HG02970 (cell line): ENCODE data around the gene NLRP3.
"Not testable (repeated sequence)": the region's sequence is repeated elsewhere in the genome, so short reads cannot be mapped to it uniquely, and the experiment has no call there.

Source experiments
- ATAC-seq: cut with Tn5 transposase; IDR thresholded peaks from one replicate; pipeline ENCODE4 v1.9.1; 2021; ENCODE audit warnings: mild to moderate bottlenecking, moderate library complexity, moderate number of reproducible peaks; ENCODE audit not compliant: unreplicated experiment, low FRiP score

NLRP3 gene

GRCh38 chr1:247415423-247416361, at the start of gene NLRP3:
Gene NLRP3 (plus strand): TSS chr1:247416173. CDS start chr1:247418801, 2,628 bp downstream.
- no peak for ATAC-seq

DNA sequence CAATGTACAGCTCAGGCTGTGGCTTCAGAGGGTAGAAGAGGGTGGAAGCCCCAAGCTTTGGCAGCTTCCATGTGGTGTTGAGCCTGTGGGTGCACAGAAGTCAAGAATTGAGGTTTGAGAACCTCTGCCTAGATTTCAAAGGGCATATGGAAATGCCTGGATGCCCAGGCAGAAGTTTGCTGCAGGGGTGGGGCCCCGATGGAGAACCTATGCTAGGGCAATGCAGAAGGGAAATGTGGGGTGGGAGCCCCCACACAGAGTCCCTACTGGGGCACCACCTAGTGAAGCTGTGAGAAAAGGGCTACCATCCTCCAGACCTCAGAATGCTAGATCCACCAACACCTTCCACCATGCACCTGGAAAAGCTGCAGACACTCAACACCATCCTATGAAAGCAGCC, 49.6 kb upstream of the NLRP3 start:
- ATAC-seq, result not testable (repeated sequence)

DNA sequence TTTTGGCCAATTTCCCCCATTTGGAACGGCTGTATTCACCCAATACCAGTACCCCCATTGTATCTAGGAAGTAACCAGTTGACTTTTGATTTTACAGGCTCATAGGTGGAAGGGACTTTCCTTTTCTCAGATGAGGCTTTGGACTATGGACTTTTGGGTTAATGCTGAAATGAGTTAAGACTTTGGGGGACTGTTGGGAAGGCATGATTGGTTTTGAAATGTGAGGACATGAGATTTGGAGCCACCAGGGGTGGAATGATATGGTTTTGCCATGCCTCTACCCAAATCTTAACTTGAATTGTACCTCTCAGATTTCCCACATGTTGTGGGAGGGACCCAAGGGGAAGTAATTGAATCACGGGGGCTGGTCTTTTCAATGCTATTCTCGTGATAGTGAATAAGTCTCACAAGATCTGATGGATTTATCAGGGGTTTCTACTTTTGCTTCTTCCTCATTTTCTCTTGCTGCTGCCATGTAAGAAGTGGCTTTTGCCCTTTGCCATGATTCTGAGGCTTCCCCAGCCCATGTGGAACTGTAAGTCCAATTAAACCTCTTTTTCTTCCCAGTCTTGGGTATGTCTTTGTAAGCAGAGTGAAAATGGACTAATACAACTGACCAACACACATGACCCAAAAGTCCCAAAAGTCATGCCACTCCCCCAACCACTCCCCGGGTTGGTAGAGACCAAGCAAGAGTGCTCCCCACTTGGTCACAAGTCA, 48.9 kb upstream of the NLRP3 start:
- no peak for ATAC-seq

DNA sequence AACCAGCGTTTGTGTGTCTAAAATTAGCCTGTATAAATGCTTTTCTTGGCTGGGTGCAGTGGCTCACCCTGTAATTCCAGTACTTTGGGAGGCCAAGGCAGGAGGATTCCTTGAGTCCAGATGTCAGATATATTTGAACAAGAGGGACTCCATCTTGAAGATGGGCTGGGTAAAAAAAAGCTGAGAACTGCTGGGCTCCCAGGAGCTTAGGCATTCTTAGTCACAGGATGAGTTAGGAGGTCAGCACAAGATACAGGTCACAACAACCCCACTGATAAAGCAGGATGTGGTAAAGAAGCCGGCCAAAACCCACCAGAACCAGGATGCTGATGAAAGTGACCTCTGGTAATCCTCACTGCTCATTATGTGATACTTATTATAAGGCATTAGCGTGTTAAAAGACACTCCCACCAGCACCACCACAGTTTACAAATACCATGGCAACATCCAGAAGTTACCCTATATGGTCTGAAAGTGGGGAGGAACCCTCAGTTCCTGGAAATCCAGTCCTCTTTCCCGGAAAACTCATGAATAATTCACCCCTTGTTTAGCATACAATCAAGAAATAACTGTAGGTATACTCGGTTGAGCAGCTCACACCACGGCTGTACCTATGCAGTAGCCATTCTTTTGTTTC, 48.1 kb upstream of the NLRP3 start:
- no peak for ATAC-seq

DNA sequence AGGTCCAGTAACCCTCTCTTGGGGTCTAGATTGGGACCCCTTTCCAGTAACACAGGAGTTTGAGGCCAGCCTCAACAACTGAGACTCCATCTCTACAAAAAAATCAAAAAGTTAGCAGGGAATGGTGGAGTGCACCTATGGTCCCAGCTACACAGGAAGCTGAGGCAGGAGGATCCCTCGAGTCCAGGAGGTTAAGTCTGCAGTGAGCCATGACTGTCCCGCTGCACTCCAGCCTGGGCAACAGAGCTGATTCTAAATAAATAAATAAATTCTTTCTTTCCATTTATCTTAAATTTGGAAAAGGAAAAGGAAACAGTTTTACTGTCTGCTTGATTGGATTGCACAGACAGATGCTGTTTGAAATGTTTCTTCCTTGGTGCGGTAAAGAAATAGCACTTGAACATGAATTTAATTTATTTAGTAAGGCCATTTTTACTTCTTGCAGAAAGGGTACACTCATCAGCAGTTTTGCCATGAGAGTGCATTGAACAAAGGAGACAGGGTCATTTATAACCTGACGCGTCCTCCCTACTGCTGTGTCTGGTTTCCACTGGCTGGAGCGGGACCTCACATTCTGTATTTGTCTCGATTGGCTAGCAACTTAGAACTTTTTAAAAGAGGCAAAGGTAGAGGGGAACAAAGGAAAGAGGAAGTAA, 47.4 kb upstream of the NLRP3 start:
- ATAC-seq, result no peak

- no peak for ATAC-seq
Measured at GRCh38 chr1:247370786-247371732, 44.9 kb upstream of the NLRP3 start.

- ATAC-seq, result no peak
Measured at GRCh38 chr1:247371801-247372259, 44.1 kb upstream of the NLRP3 start.

GRCh38 chr1:247373721-247374141, 42.2 kb upstream of the NLRP3 start:
- ATAC-seq, result no peak

GRCh38 chr1:247374651-247375334, 41.2 kb upstream of the NLRP3 start:
- ATAC-seq, result not testable (repeated sequence)

- ATAC-seq, result no peak
Measured at GRCh38 chr1:247375747-247376146, 40.2 kb upstream of the NLRP3 start.

- ATAC-seq, result no peak
Measured at GRCh38 chr1:247376659-247377058, 39.3 kb upstream of the NLRP3 start.

DNA sequence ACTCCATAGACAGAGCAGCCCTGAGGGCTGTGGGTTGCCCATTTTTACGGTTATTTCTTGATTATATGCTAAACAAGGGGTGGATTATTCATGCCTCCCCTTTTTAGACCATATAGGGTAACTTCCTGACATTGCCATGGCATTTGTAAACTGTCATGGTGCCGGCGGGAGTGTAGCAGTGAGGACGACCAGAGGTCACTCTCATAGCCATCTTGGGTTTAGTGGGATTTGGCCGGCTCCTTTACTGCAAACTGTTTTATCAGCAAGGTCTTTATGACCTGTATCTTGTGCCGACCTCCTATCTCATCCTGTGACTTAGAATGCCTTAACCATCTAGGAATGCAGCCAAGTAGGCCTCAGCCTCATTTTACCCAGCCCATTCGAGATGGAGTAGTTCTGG, 38.3 kb upstream of the NLRP3 start:
- not testable (repeated sequence) for ATAC-seq

GRCh38 chr1:247378334-247379073, 37.5 kb upstream of the NLRP3 start:
- no peak for ATAC-seq

GRCh38 chr1:247385283-247385682, 30.7 kb upstream of the NLRP3 start:
- ATAC-seq, result no peak

DNA sequence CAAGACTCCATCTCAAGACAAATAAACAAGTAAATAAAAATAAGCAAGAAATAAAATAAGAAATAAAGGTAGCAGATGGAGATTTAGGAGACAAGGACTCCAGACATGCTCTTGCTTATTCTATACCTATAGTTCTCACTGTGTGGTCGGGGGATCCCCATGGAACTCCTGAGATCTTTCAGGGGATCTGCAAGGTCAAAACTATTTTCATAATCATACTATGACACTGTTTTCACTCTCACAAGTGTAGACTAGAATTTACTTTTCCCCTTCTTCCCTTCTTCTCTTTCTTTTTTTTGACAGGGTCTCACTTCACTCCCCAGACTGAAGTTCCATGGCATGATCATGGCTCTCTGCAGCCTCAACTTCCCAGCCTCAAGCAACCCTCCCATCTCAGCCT, 29.8 kb upstream of the NLRP3 start:
- no peak for ATAC-seq

GRCh38 chr1:247386687-247387086, 29.3 kb upstream of the NLRP3 start:
- ATAC-seq, result no peak

- no peak for ATAC-seq
Measured at GRCh38 chr1:247387096-247387495, 28.9 kb upstream of the NLRP3 start.

DNA sequence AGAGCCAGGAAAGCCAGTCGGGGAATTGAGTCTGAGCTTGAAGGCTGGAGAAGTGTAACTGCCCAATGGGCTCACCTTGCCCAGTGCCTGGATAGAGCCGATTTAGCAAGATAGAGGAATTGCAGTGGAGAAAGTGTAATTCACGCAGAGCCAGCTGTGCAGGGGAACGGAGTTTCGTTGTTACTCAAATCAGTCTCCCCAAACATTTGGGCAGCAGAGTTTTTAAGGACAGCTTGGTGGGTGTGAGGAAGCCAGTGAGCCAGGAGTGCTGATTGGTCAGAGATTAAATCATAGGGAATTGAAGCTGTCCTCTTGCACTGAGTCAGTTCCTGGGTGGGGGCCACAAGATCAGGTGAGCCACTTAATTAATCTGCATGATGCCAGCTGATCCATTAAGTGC, 28.4 kb upstream of the NLRP3 start:
- no peak for ATAC-seq
